A673 (cell line): ENCODE data around the gene PEDS1.
"Not testable (repeated sequence)": the region's sequence is repeated elsewhere in the genome, so short reads cannot be mapped to it uniquely, and the experiment has no call there.

Experiments used
- CTCF ChIP-seq: fragments of 300-800, 200-600 bp; sonication (generic); conservative IDR thresholded peaks from 2 replicates; pipeline ENCODE4 v1.5.1; 2017; ENCODE audit warnings: low read depth, mild to moderate bottlenecking, antibody characterized with exemption, low read length, moderate library complexity, mixed read lengths
- EZH2 ChIP-seq: fragments of 200-600 bp; sonication (generic); IDR thresholded peaks from 2 replicates; pipeline ENCODE4 v1.6.1; 2017; ENCODE audit warnings: borderline replicate concordance, low read depth, mild to moderate bottlenecking, mixed read lengths, antibody characterized with exemption, low read length; ENCODE audit not compliant: poor library complexity, severe bottlenecking

DNA sequence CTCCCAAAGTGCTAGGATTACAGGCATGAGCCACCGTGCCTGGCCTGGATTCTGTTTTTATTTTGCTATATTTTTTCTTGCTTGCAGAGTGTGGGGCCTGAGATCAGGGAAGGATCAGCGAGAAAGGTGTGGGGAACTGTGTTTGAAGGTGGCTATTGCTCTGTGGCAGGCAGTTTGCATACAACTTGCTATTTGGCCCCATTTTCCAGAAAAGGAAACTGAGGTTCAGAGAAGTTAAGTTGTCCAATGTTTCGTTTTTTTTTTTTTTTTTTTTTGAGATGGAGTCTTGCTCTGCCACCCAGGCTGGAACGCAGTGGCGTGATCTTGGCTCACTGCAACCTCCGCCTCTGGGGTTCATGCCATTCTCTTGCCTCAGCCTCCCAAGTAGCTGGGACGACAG, 8.0 kb upstream of the PEDS1 start:
- not testable (repeated sequence) for TF ChIP-seq EZH2, CTCF
